Smooth muscle cell (in vitro differentiated cells): ENCODE data around the gene VOPP1. TPM values are rescaled to one million over a fixed set of nuclear protein-coding genes. Genes with fewer than 3 reads are reported as not detected.

Source experiments
- DNase-seq: peaks from one replicate; lab custom pipeline; 2025; ENCODE audit not compliant: unreplicated experiment; lab: John Stamatoyannopoulos, UW
- H2AFZ ChIP-seq: fragments of 200-600 bp; sonication (generic); 2 replicates; pipeline ENCODE4 v1.6.0; 2016; ENCODE audit warnings: antibody characterized with exemption, low read depth, mild to moderate bottlenecking
- H3F3A ChIP-seq: fragments of 200-600 bp; sonication (generic); 2 replicates; pipeline ENCODE4 v1.6.0; 2017; ENCODE audit warnings: antibody characterized with exemption, low read depth
- H3K27ac ChIP-seq: fragments of 200-600 bp; sonication (generic); 2 replicates; pipeline ENCODE4 v1.5.1; 2016; ENCODE audit warnings: low read depth, mild to moderate bottlenecking
- H3K27me3 ChIP-seq: fragments of 200-600 bp; sonication (generic); 2 replicates; pipeline ENCODE4 v1.6.1; 2016; ENCODE audit warnings: low read depth, mild to moderate bottlenecking
- H3K36me3 ChIP-seq: fragments of 200-600 bp; sonication (generic); 2 replicates; pipeline ENCODE4 v1.5.1; 2016; ENCODE audit warnings: low read depth
- H3K4me1 ChIP-seq: fragments of 200-600 bp; sonication (generic); 2 replicates; pipeline ENCODE4 v1.5.1; 2016; ENCODE audit warnings: low read depth
- H3K4me2 ChIP-seq: fragments of 200-600 bp; sonication (generic); 2 replicates; pipeline ENCODE4 v1.6.0; 2016; ENCODE audit warnings: mild to moderate bottlenecking
- H3K4me3 ChIP-seq: fragments of 200-600 bp; sonication (generic); 2 replicates; pipeline ENCODE4 v1.5.1; 2016; ENCODE audit warnings: mild to moderate bottlenecking
- H3K79me2 ChIP-seq: fragments of 200-600 bp; sonication (generic); 2 replicates; pipeline ENCODE4 v1.6.0; 2016; ENCODE audit warnings: low read depth, mild to moderate bottlenecking
- H3K9ac ChIP-seq: fragments of 200-600 bp; sonication (generic); 2 replicates; pipeline ENCODE4 v1.6.0; 2016; ENCODE audit warnings: low read depth
- H3K9me3 ChIP-seq: fragments of 200-600 bp; sonication (generic); replicated peaks from 2 replicates; pipeline ENCODE4 v1.5.1; 2016; ENCODE audit warnings: low read depth
- H4K20me1 ChIP-seq: fragments of 200-600 bp; sonication (generic); 2 replicates; pipeline ENCODE4 v1.6.0; 2016; ENCODE audit warnings: low read depth
- CTCF ChIP-seq: fragments of 200-600 bp; sonication (generic); IDR thresholded peaks from 2 replicates; pipeline ENCODE4 v1.5.1; 2017; ENCODE audit warnings: borderline replicate concordance, mild to moderate bottlenecking, antibody characterized with exemption; ENCODE audit not compliant: insufficient read depth, poor library complexity, severe bottlenecking
- WGBS: methylation state at CpG from one replicate; pipeline ENCODE4 v1.1.7; 2016; ENCODE audit warnings: low lambda C conversion rate; 5-methylcytosine and 5-hydroxymethylcytosine counted together
- polyA plus RNA-seq: library from polyadenylated mRNA; unstranded; fragments of >200 nt; fragmentation: Nextera tagmentation; extraction: Ambion mirVana; gene quantifications from 2 replicates; pipeline ENCODE4 v1.2.1, GENCODE V29; 2016
- total RNA-seq: library from RNA; depleted of rRNA; stranded (reverse); fragments of >200 nt; gene quantifications from 2 replicates; pipeline ENCODE4 v1.2.3, GENCODE V29; 2014

Gene VOPP1
- total and polyA plus RNA-seq, 2 experiments from 2014 or later: 18.3 to 26.6 TPM

GRCh38 chr7:55518836-55519235 lies 53.5 kb downstream of the VOPP1 start:
- H3K36me3 ChIP-seq: no peaks in the 10 kb centered on the region
- no peak overlapping the region for H3K9ac ChIP-seq
- no peak overlapping the region for H3K27ac ChIP-seq
- no peak for TF ChIP-seq CTCF
- no peak overlapping the region for H2AFZ ChIP-seq
- H4K20me1 ChIP-seq: peaks cover 25% of the 10 kb centered on the region
- no peaks in the 10 kb centered on the region for H3F3A ChIP-seq
- no peak overlapping the region for H3K4me2 ChIP-seq
- H3K4me3 ChIP-seq: no peak overlapping the region
- no peaks in the 10 kb centered on the region for H3K9me3 ChIP-seq
- no peaks in the 10 kb centered on the region for H3K79me2 ChIP-seq
- no peaks in the 10 kb centered on the region for H3K27me3 ChIP-seq
- no peak for DNase-seq
- no peaks in the 10 kb centered on the region for H3K4me1 ChIP-seq
- 91% methylated on average over 8 of the region's 8 CpGs for WGBS

- 96% methylated on average over 15 of the region's 15 CpGs for WGBS
- Histone ChIP-seq H3K27me3 (no peaks in the 10 kb centered on the region), H3K9ac (no peak overlapping the region), H3K4me3 (no peak overlapping the region), H4K20me1 (peaks cover 25% of the 10 kb centered on the region), H3K79me2 (no peaks in the 10 kb centered on the region), H3K4me1 (no peaks in the 10 kb centered on the region), H3F3A (no peaks in the 10 kb centered on the region), H3K4me2 (no peak overlapping the region), H3K27ac (no peak overlapping the region), H3K36me3 (no peaks in the 10 kb centered on the region), H2AFZ (no peak overlapping the region), H3K9me3 (no peaks in the 10 kb centered on the region)
- no peak for DNase-seq
- TF ChIP-seq CTCF: no peak
These were observed 54.2 kb downstream of the VOPP1 start for GRCh38 chr7:55517936-55518689.

- TF ChIP-seq CTCF: no peak
- Histone ChIP-seq H3K36me3 (no peaks in the 10 kb centered on the region), H3K27ac (no peak overlapping the region), H3K4me3 (no peak overlapping the region), H3K9me3 (no peaks in the 10 kb centered on the region), H3K4me2 (no peak overlapping the region), H2AFZ (no peak overlapping the region), H3F3A (no peaks in the 10 kb centered on the region), H3K79me2 (no peaks in the 10 kb centered on the region), H3K27me3 (no peaks in the 10 kb centered on the region), H3K4me1 (no peaks in the 10 kb centered on the region), H3K9ac (no peak overlapping the region), H4K20me1 (peaks cover 17% of the 10 kb centered on the region)
- WGBS: 91% methylated on average over 12 of the region's 12 CpGs
- no peak for DNase-seq
These were observed 55.1 kb downstream of the VOPP1 start for GRCh38 chr7:55517191-55517633.

GRCh38 chr7:55516409-55516808 lies 55.9 kb downstream of the VOPP1 start:
- H3K79me2 ChIP-seq: no peaks in the 10 kb centered on the region
- no peak overlapping the region for H3K4me3 ChIP-seq
- H3K9ac ChIP-seq: no peak overlapping the region
- H3K27me3 ChIP-seq: no peaks in the 10 kb centered on the region
- H3K9me3 ChIP-seq: no peaks in the 10 kb centered on the region
- WGBS: 95% methylated on average over 4 of the region's 4 CpGs
- no peaks in the 10 kb centered on the region for H3F3A ChIP-seq
- H2AFZ ChIP-seq: no peak overlapping the region
- no peaks in the 10 kb centered on the region for H3K36me3 ChIP-seq
- peaks cover 10% of the 10 kb centered on the region for H4K20me1 ChIP-seq
- no peak overlapping the region for H3K4me2 ChIP-seq
- no peak overlapping the region for H3K27ac ChIP-seq
- H3K4me1 ChIP-seq: no peaks in the 10 kb centered on the region
- DNase-seq: no peak
- TF ChIP-seq CTCF: no peak
